ENCODE results near the gene VWA2.

GRCh38 chr10:114257498-114257897 is 18.4 kb downstream of the VWA2 start:
- TF ChIP-seq ZNF157 (tag by site-specific recombination; IDR thresholded peaks at IDR 0.05) (no peak), CTCF (tag by site-specific recombination; IDR thresholded peaks at IDR 0.05) (no peak)
